IPS-15b (cell line): ENCODE measurements around the gene SMIM44.
A peak's percentile ranks its signal among the peaks of the same experiment; 100 is the strongest.
"Not testable (repeated sequence)": the region's sequence is repeated elsewhere in the genome, so short reads cannot be mapped to it uniquely, and the experiment has no call there.

Experiments used
- H3K27me3 ChIP-seq: one replicate; pipeline ENCODE4 v1.6.1; 2013; ENCODE audit warnings: low read length; ENCODE audit not compliant: control insufficient read depth, insufficient read depth
- H3K36me3 ChIP-seq: one replicate; pipeline ENCODE4 v1.6.1; 2013; ENCODE audit warnings: low read length; ENCODE audit not compliant: control insufficient read depth, insufficient read depth
- H3K4me1 ChIP-seq: one replicate; pipeline ENCODE4 v1.6.1; 2013; ENCODE audit warnings: mild to moderate bottlenecking, low read length; ENCODE audit not compliant: control insufficient read depth, insufficient read depth
- H3K4me3 ChIP-seq: one replicate; pipeline ENCODE4 v1.5.1; 2013; ENCODE audit warnings: low read depth, low read length
- H3K9ac ChIP-seq: one replicate; pipeline ENCODE4 v1.6.1; 2013; ENCODE audit warnings: low read depth, mild to moderate bottlenecking, low read length
- H3K9me3 ChIP-seq: one replicate; pipeline ENCODE4 v1.6.1; 2013; ENCODE audit warnings: mild to moderate bottlenecking, low read length; ENCODE audit not compliant: control insufficient read depth, insufficient read depth

The SMIM44 gene

GRCh38 chr19:3515891-3516422 lies 32.7 kb upstream of the SMIM44 start:
- Histone ChIP-seq H3K4me1 (peaks cover 8% of the 10 kb centered on the region), H3K36me3 (peaks cover 4% of the 10 kb centered on the region), H3K9me3 (no peaks in the 10 kb centered on the region), H3K27me3 (no peaks in the 10 kb centered on the region), H3K9ac (no peak overlapping the region), H3K4me3 (no peak overlapping the region)

GRCh38 chr19:3514930-3515329 lies 31.7 kb upstream of the SMIM44 start:
- H3K4me1 ChIP-seq: peaks cover 8% of the 10 kb centered on the region
- no peaks in the 10 kb centered on the region for H3K27me3 ChIP-seq
- H3K4me3 ChIP-seq: no peak overlapping the region
- no peaks in the 10 kb centered on the region for H3K9me3 ChIP-seq
- peaks cover 4% of the 10 kb centered on the region for H3K36me3 ChIP-seq
- H3K9ac ChIP-seq: no peak overlapping the region

GRCh38 chr19:3513229-3514140 lies 30.2 kb upstream of the SMIM44 start:
- no peaks in the 10 kb centered on the region for H3K9me3 ChIP-seq
- peaks cover 4% of the 10 kb centered on the region for H3K4me1 ChIP-seq
- H3K9ac ChIP-seq: no peak overlapping the region
- no peaks in the 10 kb centered on the region for H3K27me3 ChIP-seq
- no peak overlapping the region for H3K4me3 ChIP-seq
- peaks cover 6% of the 10 kb centered on the region for H3K36me3 ChIP-seq

GRCh38 chr19:3512562-3513228 lies 29.5 kb upstream of the SMIM44 start:
- Histone ChIP-seq H3K9me3 (no peaks in the 10 kb centered on the region), H3K4me3 (no peak overlapping the region), H3K4me1 (peaks cover 3% of the 10 kb centered on the region), H3K27me3 (no peaks in the 10 kb centered on the region), H3K36me3 (peaks cover 6% of the 10 kb centered on the region), H3K9ac (no peak overlapping the region)

GRCh38 chr19:3511506-3512251 lies 28.4 kb upstream of the SMIM44 start:
- no peak overlapping the region for H3K4me3 ChIP-seq
- no peaks in the 10 kb centered on the region for H3K27me3 ChIP-seq
- H3K9me3 ChIP-seq: no peaks in the 10 kb centered on the region
- no peak overlapping the region for H3K9ac ChIP-seq
- H3K4me1 ChIP-seq: peaks cover 3% of the 10 kb centered on the region
- H3K36me3 ChIP-seq: peaks cover 6% of the 10 kb centered on the region

GRCh38 chr19:3510727-3511126 lies 27.5 kb upstream of the SMIM44 start:
- Histone ChIP-seq H3K9me3 (no peaks in the 10 kb centered on the region), H3K4me1 (peaks cover 3% of the 10 kb centered on the region), H3K36me3 (peaks cover 6% of the 10 kb centered on the region), H3K4me3 (no peak overlapping the region), H3K27me3 (no peaks in the 10 kb centered on the region), H3K9ac (no peak overlapping the region)

- H3K4me1 ChIP-seq: peaks cover 2% of the 10 kb centered on the region
- no peaks in the 10 kb centered on the region for H3K27me3 ChIP-seq
- no peak overlapping the region for H3K4me3 ChIP-seq
- peaks cover 6% of the 10 kb centered on the region for H3K36me3 ChIP-seq
- H3K9ac ChIP-seq: no peak overlapping the region
- H3K9me3 ChIP-seq: no peaks in the 10 kb centered on the region
Observed at GRCh38 chr19:3509566-3509989, 26.3 kb upstream of the SMIM44 start.

- Histone ChIP-seq H3K27me3 (no peaks in the 10 kb centered on the region), H3K4me1 (no peaks in the 10 kb centered on the region), H3K9ac (no peak overlapping the region), H3K4me3 (no peak overlapping the region), H3K36me3 (peaks cover 6% of the 10 kb centered on the region), H3K9me3 (no peaks in the 10 kb centered on the region)
Observed at GRCh38 chr19:3508771-3509535, 25.7 kb upstream of the SMIM44 start.

- not testable (repeated sequence) for H3K27me3 ChIP-seq, H3K4me1 ChIP-seq, H3K9me3 ChIP-seq, H3K36me3 ChIP-seq, H3K4me3 ChIP-seq, H3K9ac ChIP-seq
Observed at GRCh38 chr19:3508121-3508661, 24.9 kb upstream of the SMIM44 start.

- H3K4me1 ChIP-seq: no peaks in the 10 kb centered on the region
- H3K4me3 ChIP-seq: peak overlapping the region; percentile 94
- no peaks in the 10 kb centered on the region for H3K9me3 ChIP-seq
- peaks cover 6% of the 10 kb centered on the region for H3K36me3 ChIP-seq
- no peak overlapping the region for H3K9ac ChIP-seq
- no peaks in the 10 kb centered on the region for H3K27me3 ChIP-seq
Observed at GRCh38 chr19:3507371-3508120, 24.3 kb upstream of the SMIM44 start.
